ENCODE results near the gene DNAH1. TPM values are rescaled to one million over a fixed set of nuclear protein-coding genes. Genes with fewer than 3 reads are reported as not detected.

The DNAH1 gene
- total RNA-seq, 1 experiment from 2014 or later = 5.5 TPM

DNA sequence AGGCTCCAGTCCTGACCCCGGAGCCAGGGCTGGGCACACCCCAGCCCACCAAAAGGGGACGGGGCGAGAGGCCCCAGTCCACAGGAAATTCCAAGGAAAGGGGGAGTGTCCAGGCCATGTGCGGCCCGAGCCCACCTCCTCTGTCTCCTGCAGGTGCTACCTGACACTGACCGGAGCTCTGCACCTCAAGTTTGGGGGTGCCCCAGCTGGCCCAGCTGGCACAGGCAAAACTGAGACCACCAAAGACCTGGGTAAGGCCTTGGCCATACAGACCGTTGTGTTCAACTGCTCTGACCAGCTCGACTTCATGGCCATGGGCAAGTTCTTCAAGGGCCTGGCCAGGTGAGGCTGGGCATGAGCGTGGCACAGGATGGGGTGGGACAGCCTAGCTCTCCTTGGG lies 44.9 kb downstream of the DNAH1 start:
- Histone ChIP-seq H3K27me3 (ENCODE audit: insufficient read depth, low read length) (no peaks in the 10 kb centered on the region), H3K4me2 (ENCODE audit: low read length) (no peak overlapping the region), H4K20me1 (ENCODE audit: insufficient read depth) (no peaks in the 10 kb centered on the region), H3K9me3 (ENCODE audit: control insufficient read depth in 1 of 2, insufficient read depth in 1 of 2, low read depth in 1 of 2, low read length in 2 of 2) (no peaks in the 10 kb centered on the region), H3K27ac (ENCODE audit: low read depth, low read length) (no peak overlapping the region), H3K4me3 (replicated peaks in 1 of 2; ENCODE audit: low read depth in 1 of 2, low read length in 2 of 2) (no peak overlapping the region), H3K36me3 (ENCODE audit: control insufficient read depth in 1 of 2, insufficient read depth in 2 of 2, low read length in 2 of 2) (no peaks in the 10 kb centered on the region), H3K9me2 (ENCODE audit: insufficient read depth) (no peaks in the 10 kb centered on the region), H2AFZ (ENCODE audit: low read depth, low read length, poor library complexity, severe bottlenecking) (no peak overlapping the region), H3K79me2 (ENCODE audit: insufficient read depth, low read length) (no peaks in the 10 kb centered on the region), H3K4me1 (ENCODE audit: control insufficient read depth in 1 of 2, insufficient read depth in 2 of 2, low read length in 2 of 2) (no peaks in the 10 kb centered on the region), H3K9ac (ENCODE audit: low read length) (no peak overlapping the region)
- ATAC-seq (no peak), DNase-seq (ENCODE audit: low read depth, low spot score) (no peak)
- no peak for TF ChIP-seq ZNF274 (IDR thresholded peaks at IDR 0.05; ENCODE audit: low read depth, low read length)
- no peak for TF ChIP-seq EZH2phosphoT487 (IDR thresholded peaks at IDR 0.05; ENCODE audit: borderline replicate concordance)
- TF ChIP-seq ZBTB33 (IDR thresholded peaks at IDR 0.05; ENCODE audit: extremely low read depth, insufficient replicate concordance, low read length) = no peak
- TF ChIP-seq SIN3A (IDR thresholded peaks at IDR 0.05; ENCODE audit: low read depth) = no peak
- TF ChIP-seq CEBPB (IDR thresholded peaks at IDR 0.05; ENCODE audit: low read depth) = no peak
- TF ChIP-seq SP1 (IDR thresholded peaks at IDR 0.05; ENCODE audit: low read depth) = no peak
- no peak for TF ChIP-seq ATF3 (IDR thresholded peaks at IDR 0.05)
- TF ChIP-seq, protein P1, sequence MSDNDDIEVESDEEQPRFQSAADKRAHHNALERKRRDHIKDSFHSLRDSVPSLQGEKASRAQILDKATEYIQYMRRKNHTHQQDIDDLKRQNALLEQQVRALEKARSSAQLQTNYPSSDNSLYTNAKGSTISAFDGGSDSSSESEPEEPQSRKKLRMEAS (IDR thresholded peaks at IDR 0.05) = no peak
- TF ChIP-seq ELF1 (IDR thresholded peaks at IDR 0.05; ENCODE audit: borderline replicate concordance, low read depth) = no peak
- TF ChIP-seq RAD21 (IDR thresholded peaks at IDR 0.05; ENCODE audit: low read depth) = no peak
- no peak for TF ChIP-seq JUND (IDR thresholded peaks at IDR 0.05)
- no peak for TF ChIP-seq POLR2A (IDR thresholded peaks at IDR 0.05; ENCODE audit: borderline replicate concordance, extremely low read depth, insufficient read depth, insufficient read length)
- no peak for TF ChIP-seq POLR2AphosphoS5 (IDR thresholded peaks at IDR 0.05; ENCODE audit: low read depth, low read length)
- TF ChIP-seq CTCF (IDR thresholded peaks at IDR 0.05 in 2 of 3, conservative IDR thresholded peaks at IDR 0.05 in 1 of 3; ENCODE audit: borderline replicate concordance in 1 of 3, insufficient read depth in 1 of 3, low read depth in 2 of 3, low read length in 2 of 3) = no peak
- TF ChIP-seq EZH2 (IDR thresholded peaks at IDR 0.05) = no peak
- TF ChIP-seq EGR1 (IDR thresholded peaks at IDR 0.05; ENCODE audit: low read depth) = no peak
- no peak for TF ChIP-seq FOSL1 (IDR thresholded peaks at IDR 0.05; ENCODE audit: low read depth)
- no peak for TF ChIP-seq TCF7L2 (IDR thresholded peaks at IDR 0.05; ENCODE audit: borderline replicate concordance, extremely low read depth, insufficient read depth, insufficient read length)
- TF ChIP-seq, protein P2, sequence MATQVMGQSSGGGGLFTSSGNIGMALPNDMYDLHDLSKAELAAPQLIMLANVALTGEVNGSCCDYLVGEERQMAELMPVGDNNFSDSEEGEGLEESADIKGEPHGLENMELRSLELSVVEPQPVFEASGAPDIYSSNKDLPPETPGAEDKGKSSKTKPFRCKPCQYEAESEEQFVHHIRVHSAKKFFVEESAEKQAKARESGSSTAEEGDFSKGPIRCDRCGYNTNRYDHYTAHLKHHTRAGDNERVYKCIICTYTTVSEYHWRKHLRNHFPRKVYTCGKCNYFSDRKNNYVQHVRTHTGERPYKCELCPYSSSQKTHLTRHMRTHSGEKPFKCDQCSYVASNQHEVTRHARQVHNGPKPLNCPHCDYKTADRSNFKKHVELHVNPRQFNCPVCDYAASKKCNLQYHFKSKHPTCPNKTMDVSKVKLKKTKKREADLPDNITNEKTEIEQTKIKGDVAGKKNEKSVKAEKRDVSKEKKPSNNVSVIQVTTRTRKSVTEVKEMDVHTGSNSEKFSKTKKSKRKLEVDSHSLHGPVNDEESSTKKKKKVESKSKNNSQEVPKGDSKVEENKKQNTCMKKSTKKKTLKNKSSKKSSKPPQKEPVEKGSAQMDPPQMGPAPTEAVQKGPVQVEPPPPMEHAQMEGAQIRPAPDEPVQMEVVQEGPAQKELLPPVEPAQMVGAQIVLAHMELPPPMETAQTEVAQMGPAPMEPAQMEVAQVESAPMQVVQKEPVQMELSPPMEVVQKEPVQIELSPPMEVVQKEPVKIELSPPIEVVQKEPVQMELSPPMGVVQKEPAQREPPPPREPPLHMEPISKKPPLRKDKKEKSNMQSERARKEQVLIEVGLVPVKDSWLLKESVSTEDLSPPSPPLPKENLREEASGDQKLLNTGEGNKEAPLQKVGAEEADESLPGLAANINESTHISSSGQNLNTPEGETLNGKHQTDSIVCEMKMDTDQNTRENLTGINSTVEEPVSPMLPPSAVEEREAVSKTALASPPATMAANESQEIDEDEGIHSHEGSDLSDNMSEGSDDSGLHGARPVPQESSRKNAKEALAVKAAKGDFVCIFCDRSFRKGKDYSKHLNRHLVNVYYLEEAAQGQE (IDR thresholded peaks at IDR 0.05; ENCODE audit: low read depth) = no peak
- ChIA-PET CTCF (no interaction called here), RAD21 (ENCODE audit: low non-redundant PET in 1 of 2, low total read pairs in 2 of 2, uncharacterized antibody in 2 of 2, unreplicated experiment in 2 of 2) (no interaction called here), POLR2A (no interaction called here)
- intact Hi-C loops (cut with micrococcal nuclease) = no loop called here
- no TSS peak for BruUV-seq (replicated peaks)
